AG09309 (cell line): ENCODE results near the gene FNBP1L.

Experiments used
- DNase-seq: peaks from one replicate; pipeline ENCODE4 v3.0.0-alpha.2; 2010; ENCODE audit warnings: low read depth
- H3K4me3 ChIP-seq: 2 replicates; pipeline ENCODE4 v1.5.1; 2011; ENCODE audit warnings: mild to moderate bottlenecking, low read depth, low read length, moderate library complexity; ENCODE audit not compliant: control insufficient read depth
- CTCF ChIP-seq: IDR thresholded peaks from 2 replicates; pipeline ENCODE4 v1.5.1; 2011; ENCODE audit warnings: mild to moderate bottlenecking, low read depth, low read length, inconsistent platforms; ENCODE audit not compliant: insufficient read depth, control insufficient read depth; ENCODE audit errors: missing control alignments

FNBP1L gene

GRCh38 chr1:93576746-93577145, 128.8 kb downstream of the FNBP1L start:
- no peak overlapping the region for H3K4me3 ChIP-seq
- no peak for DNase-seq
- no peak for TF ChIP-seq CTCF

GRCh38 chr1:93577536-93578432, 129.9 kb downstream of the FNBP1L start:
- TF ChIP-seq CTCF: no peak
- DNase-seq: no peak
- no peak overlapping the region for H3K4me3 ChIP-seq

- no peak overlapping the region for H3K4me3 ChIP-seq
- no peak for TF ChIP-seq CTCF
- no peak for DNase-seq
Measured at GRCh38 chr1:93578433-93578830, 130.5 kb downstream of the FNBP1L start.

DNA sequence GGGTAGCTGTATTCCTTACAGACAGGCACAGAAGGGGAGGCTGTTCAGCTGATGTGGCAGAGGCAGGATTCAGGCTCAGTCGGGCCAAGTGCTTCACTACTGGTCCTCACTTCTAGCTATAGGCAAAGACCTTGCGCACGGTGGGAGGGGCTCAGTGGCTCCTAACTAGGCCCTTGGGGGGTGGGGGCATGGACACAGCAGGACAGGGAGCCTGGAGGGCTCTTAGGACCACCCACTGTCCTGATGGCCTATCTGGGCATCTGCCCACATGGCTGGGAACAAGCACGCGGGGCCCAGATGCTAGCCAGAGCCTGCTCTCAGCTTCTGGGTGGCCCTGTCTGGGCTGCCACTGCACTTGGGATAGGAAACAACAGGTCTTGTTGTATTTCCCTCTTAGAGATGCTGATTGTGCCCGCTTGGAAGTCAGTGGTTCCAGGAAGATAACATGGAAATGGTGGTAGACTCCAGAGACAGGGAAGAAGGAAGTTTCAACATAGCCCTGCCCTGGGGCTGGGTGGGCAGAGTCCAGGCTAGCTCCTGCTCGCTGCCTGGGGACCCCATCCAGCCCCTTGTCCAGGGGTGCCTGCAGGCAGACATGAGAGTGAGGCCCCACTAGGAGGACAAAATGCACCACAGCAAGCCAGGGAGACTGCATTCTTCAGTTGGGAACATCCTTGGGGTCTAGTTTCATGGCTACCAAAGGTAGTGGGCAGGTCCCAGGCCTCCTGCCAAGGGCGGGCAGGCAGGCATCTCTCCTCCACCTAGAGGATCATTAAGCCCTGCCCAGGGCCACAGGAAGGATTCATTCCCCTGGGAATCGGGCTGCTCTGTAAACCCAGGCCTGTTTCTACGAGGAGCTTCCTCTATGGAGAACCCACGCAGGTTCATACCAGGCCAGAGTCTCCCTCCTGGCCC, 131.2 kb downstream of the FNBP1L start:
- no peak overlapping the region for H3K4me3 ChIP-seq
- TF ChIP-seq CTCF: no peak
- DNase-seq: no peak

DNA sequence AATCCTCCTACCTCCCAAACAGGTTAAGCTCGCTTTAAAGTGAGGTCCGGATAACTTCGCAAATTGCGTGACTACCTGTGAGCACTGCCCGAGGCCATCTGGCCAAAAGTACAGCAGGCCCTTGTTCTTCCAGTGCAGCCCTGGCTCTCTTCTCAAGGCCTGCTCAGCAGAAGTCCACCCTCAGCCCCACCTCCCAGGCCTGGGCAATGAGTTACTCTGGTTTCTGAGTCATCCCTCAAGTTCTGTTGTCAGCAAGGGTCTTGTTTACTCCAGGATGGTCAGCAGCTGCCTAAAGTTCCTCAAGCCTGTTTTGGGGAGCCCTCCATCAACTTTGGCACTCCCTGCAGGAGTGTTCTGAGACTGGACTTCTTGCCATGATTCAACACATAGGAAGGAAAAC, 132.0 kb downstream of the FNBP1L start:
- TF ChIP-seq CTCF: no peak
- DNase-seq: peak; percentile 69
- no peak overlapping the region for H3K4me3 ChIP-seq

DNA sequence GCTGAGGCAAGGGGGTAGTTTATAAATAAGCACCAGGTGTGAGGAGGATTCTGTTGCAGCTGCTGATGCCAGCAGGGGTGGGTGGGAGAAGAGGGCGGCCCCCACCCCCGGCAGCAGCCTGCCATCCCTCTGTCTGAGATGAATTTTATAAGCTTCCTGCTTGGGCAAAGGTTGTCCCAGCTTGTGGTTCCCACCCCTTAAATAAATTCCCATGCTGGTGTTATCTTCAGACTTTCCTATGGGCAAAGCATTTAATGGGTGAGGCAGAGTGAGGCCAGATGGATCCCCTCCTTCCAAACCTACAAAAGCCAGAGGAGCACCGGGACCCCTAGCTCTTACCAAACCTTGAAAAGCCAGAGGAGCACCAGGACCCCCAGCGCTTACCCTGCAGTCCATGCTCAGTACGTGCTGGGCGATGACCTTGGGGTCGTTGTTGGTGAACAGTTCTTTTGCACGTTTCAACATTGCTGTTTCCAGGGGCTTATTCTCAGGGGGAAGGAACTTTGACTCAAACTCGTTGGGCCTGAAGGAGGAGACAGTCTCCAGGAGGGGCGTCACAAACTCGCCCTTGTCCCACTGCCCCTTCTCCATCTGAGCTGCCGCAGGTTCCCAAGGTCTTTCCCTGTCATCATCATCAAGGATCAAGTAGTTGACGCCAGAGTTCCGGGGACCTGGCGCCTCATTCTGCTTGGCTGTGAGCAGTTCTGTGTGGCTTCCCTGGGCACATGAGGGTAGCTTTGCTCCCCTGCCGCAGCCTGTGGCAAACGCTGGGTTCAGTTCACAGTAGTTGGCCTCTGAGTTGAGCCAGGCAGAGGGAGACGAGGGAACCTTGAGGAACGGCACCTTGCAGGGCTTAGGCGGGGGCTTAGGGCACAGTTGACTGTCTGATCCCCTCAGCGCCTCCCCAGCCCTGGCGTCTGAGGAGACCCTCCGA, 134.3 kb downstream of the FNBP1L start:
- H3K4me3 ChIP-seq: no peak overlapping the region
- no peak for TF ChIP-seq CTCF
- no peak for DNase-seq
